PC-9 (cell line): Measurements from ENCODE around the gene TRMT13. TPM values are rescaled to one million over a fixed set of nuclear protein-coding genes. Genes with fewer than 3 reads are reported as not detected.

Source experiments
- BruUV-seq: library from RNA; stranded (reverse); fragments of 400-500 nt; replicated peaks from 2 replicates; lab custom pipeline; 2021; lab: Mats Ljungman, UMichigan
- CTCF ChIA-PET: fragments of 300-600 bp; sonication (Branson Sonifier 250); formaldehyde crosslinking; loops from one replicate; lab custom pipeline; 2022; ENCODE audit warnings: antibody characterized with exemption; lab: Charles Lee
- POLR2A ChIA-PET: fragments of 300-600 bp; sonication (Branson Sonifier 250); formaldehyde crosslinking; loops from one replicate; lab custom pipeline; 2022; ENCODE audit warnings: antibody characterized with exemption; ENCODE audit not compliant: unreplicated experiment; lab: Charles Lee
- DNase-seq, 2 experiments: peaks; one replicate each; pipeline versions ENCODE4 v3.0.0 to v3.0.0-alpha.2; 2015 to 2022; ENCODE audit warnings: mixed read lengths in 1 of 2
- H2AFZ ChIP-seq: fragments of 200-600 bp; sonication (generic); 2 replicates; pipeline ENCODE4 v1.8.1; 2017; ENCODE audit warnings: antibody characterized with exemption
- H3F3A ChIP-seq: fragments of 200-600 bp; sonication (generic); 2 replicates; pipeline ENCODE4 v1.8.1; 2017; ENCODE audit warnings: antibody characterized with exemption, mild to moderate bottlenecking, low read depth; ENCODE audit not compliant: insufficient read depth
- H3K27ac ChIP-seq: fragments of 200-600 bp; sonication (generic); 2 replicates; pipeline ENCODE4 v1.6.1; 2016; ENCODE audit warnings: mixed run types
- H3K27me3 ChIP-seq: fragments of 200-600 bp; sonication (generic); 2 replicates; pipeline ENCODE4 v1.6.1; 2016; ENCODE audit warnings: low read depth, mixed run types; ENCODE audit not compliant: insufficient read depth
- H3K36me3 ChIP-seq: fragments of 200-600 bp; sonication (generic); 2 replicates; pipeline ENCODE4 v1.6.1; 2016; ENCODE audit warnings: low read depth, mixed run types
- H3K4me1 ChIP-seq: fragments of 200-600 bp; sonication (generic); replicated peaks from 2 replicates; pipeline ENCODE4 v1.6.1; 2016; ENCODE audit warnings: mixed run types; ENCODE audit not compliant: insufficient read depth
- H3K4me2 ChIP-seq: fragments of 200-600 bp; sonication (generic); 2 replicates; pipeline ENCODE4 v1.6.1; 2017; ENCODE audit warnings: mixed run types
- H3K4me3 ChIP-seq: fragments of 200-600 bp; sonication (generic); 2 replicates; pipeline ENCODE4 v1.6.1; 2016; ENCODE audit warnings: mixed run types
- H3K79me2 ChIP-seq: fragments of 200-600 bp; sonication (generic); 2 replicates; pipeline ENCODE4 v1.6.1; 2017; ENCODE audit warnings: low read depth, mixed run types
- H3K9me2 ChIP-seq: fragments of 200-600 bp; sonication (generic); 2 replicates; pipeline ENCODE4 v1.8.1; 2017; ENCODE audit warnings: mild to moderate bottlenecking; ENCODE audit not compliant: insufficient read depth
- H3K9me3 ChIP-seq: fragments of 200-600 bp; sonication (generic); 2 replicates; pipeline ENCODE4 v1.8.1; 2016; ENCODE audit warnings: low read depth; ENCODE audit not compliant: insufficient read depth
- H4K20me1 ChIP-seq: fragments of 200-600 bp; sonication (generic); 2 replicates; pipeline ENCODE4 v1.8.1; 2017; ENCODE audit not compliant: insufficient read depth
- EZH2 ChIP-seq: fragments of 200-600 bp; sonication (generic); IDR thresholded peaks from 2 replicates; pipeline ENCODE4 v1.8.0; 2017; ENCODE audit warnings: antibody characterized with exemption, low read depth
- intact Hi-C: fragments of 100-400 bp; cut with micrococcal nuclease; formaldehyde crosslinking; loops from one replicate; pipeline ENCODE4 v1.10.0; 2022; ENCODE audit not compliant: unreplicated experiment
- total RNA-seq: library from RNA; stranded (reverse); gene quantifications from 2 replicates; pipeline ENCODE4 v1.2.3, GENCODE V29; 2021
- TF ChIP-seq, protein P1 (sequence below): fragments of 200-600 bp; sonication (generic); conservative IDR thresholded peaks from 2 replicates; pipeline ENCODE4 v1.6.1; 2017; ENCODE audit warnings: mixed run types, antibody characterized with exemption, mild to moderate bottlenecking, moderate library complexity

The TRMT13 gene
- total RNA-seq, 1 experiment from 2014 or later: 14.2 TPM

DNA sequence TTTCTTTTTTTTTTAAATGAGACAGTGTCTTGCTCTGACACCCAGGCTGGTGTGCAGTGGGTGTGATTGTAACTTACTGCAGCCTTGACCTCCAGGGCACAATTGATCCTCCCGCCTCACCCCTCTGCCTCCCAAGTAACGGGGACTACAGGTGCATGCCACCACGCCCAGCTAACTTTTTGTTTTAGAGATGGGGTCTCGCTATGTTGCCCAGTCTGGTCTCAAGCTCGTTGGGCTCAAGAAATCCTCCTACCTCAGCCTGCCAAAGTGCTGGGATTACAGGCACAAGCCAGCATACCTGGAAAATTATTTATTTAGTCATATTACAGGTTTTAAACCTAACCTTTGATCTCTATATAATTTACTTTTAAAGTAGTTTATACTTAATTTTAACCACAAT is 31.7 kb downstream of the TRMT13 start:
- Histone ChIP-seq H3K36me3 (no peaks in the 10 kb centered on the region), H3K27ac (no peak overlapping the region), H3K4me2 (no peak overlapping the region), H3K4me3 (no peak overlapping the region), H3K27me3 (no peaks in the 10 kb centered on the region), H3K4me1 (no peaks in the 10 kb centered on the region), H2AFZ (no peak overlapping the region), H3K9me2 (no peaks in the 10 kb centered on the region), H3F3A (no peaks in the 10 kb centered on the region), H4K20me1 (no peaks in the 10 kb centered on the region), H3K79me2 (no peaks in the 10 kb centered on the region), H3K9me3 (no peaks in the 10 kb centered on the region)
- TF ChIP-seq, protein P1, sequence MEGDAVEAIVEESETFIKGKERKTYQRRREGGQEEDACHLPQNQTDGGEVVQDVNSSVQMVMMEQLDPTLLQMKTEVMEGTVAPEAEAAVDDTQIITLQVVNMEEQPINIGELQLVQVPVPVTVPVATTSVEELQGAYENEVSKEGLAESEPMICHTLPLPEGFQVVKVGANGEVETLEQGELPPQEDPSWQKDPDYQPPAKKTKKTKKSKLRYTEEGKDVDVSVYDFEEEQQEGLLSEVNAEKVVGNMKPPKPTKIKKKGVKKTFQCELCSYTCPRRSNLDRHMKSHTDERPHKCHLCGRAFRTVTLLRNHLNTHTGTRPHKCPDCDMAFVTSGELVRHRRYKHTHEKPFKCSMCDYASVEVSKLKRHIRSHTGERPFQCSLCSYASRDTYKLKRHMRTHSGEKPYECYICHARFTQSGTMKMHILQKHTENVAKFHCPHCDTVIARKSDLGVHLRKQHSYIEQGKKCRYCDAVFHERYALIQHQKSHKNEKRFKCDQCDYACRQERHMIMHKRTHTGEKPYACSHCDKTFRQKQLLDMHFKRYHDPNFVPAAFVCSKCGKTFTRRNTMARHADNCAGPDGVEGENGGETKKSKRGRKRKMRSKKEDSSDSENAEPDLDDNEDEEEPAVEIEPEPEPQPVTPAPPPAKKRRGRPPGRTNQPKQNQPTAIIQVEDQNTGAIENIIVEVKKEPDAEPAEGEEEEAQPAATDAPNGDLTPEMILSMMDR: no peak
- no peak for TF ChIP-seq EZH2
- no TSS peak for BruUV-seq
- intact Hi-C loops: no loop called here
- ChIA-PET CTCF (no interaction called here), POLR2A (no interaction called here)
- no peak for DNase-seq

DNA sequence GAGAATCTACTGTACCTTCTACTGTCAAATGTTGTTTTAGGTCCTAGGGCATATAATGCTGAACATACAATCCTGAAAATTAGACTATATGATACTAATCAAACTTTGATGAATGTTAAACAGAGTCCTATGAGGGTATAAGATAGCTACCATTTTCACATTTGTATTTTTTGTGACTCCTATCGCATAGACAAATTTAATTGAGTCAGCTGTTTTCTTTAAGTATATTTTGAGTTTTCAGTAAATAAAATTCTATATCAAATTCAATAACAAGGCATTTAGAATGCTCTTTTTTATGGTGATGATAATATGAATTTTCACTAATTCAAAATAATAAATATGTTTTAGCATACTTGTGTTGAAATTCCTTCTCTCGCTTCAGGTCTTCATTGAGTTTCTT is 35.1 kb downstream of the TRMT13 start:
- no peaks in the 10 kb centered on the region for H3K9me2 ChIP-seq
- H3K36me3 ChIP-seq: no peaks in the 10 kb centered on the region
- peak in 1 of 2 experiments; percentile 31 for DNase-seq
- POLR2A ChIA-PET: no interaction called here
- H3K79me2 ChIP-seq: no peaks in the 10 kb centered on the region
- H3K4me1 ChIP-seq: no peaks in the 10 kb centered on the region
- no peaks in the 10 kb centered on the region for H3K27me3 ChIP-seq
- H3K27ac ChIP-seq: no peak overlapping the region
- intact Hi-C loops: no loop called here
- CTCF ChIA-PET: no interaction called here
- TF ChIP-seq, protein P1: no peak
- no peak for TF ChIP-seq EZH2
- no peaks in the 10 kb centered on the region for H3F3A ChIP-seq
- no peaks in the 10 kb centered on the region for H4K20me1 ChIP-seq
- no peaks in the 10 kb centered on the region for H3K9me3 ChIP-seq
- BruUV-seq: no TSS peak
- H2AFZ ChIP-seq: no peak overlapping the region
- no peak overlapping the region for H3K4me3 ChIP-seq
- no peak overlapping the region for H3K4me2 ChIP-seq

DNA sequence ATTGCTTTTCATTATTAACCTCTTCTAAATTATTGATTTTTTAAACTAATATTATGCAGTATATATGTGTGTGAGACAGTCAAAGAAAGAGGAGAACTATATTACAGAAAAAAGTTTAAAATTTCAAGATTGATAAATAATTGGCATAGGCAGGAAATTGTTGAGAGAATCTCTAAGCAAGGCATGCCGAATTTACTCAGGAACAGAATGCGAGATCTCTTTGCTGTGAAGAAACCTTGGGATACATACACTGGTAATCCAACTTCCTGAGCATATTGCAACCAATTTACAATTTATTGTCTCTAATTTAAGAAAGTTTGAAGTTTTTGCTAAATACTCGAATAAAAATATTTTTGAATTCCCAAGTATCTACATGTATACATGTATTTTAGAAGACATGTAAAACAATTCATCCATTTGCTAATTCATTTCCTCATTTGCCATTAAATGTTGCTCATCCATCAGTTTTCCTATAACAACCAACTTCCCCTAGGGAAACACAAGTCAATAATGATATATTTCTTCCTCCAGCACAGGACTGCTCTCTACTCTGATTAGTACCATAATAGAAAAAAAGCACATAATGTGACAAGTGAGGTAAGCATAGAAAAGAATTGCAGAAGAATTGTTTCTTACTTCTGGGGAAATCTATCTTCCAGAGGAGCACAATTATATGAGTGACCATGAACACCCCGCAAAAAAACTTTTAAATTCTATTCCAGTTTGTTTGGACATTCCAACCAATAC is 44.5 kb downstream of the TRMT13 start:
- Histone ChIP-seq H3K9me3 (no peaks in the 10 kb centered on the region), H3F3A (no peaks in the 10 kb centered on the region), H3K27me3 (no peaks in the 10 kb centered on the region), H3K9me2 (0 out of 2 replicates have a peak, but pooled peaks cover 3% of the 10 kb centered on the region), H3K27ac (no peak overlapping the region), H4K20me1 (no peaks in the 10 kb centered on the region), H3K4me1 (no peaks in the 10 kb centered on the region), H3K79me2 (no peaks in the 10 kb centered on the region), H3K36me3 (no peaks in the 10 kb centered on the region), H3K4me3 (no peak overlapping the region), H2AFZ (no peak overlapping the region), H3K4me2 (no peak overlapping the region)
- TF ChIP-seq, protein P1: no peak
- no peak for TF ChIP-seq EZH2
- no peak for DNase-seq
- ChIA-PET POLR2A (no interaction called here), CTCF (no interaction called here)
- BruUV-seq: no TSS peak
- intact Hi-C loops: no loop called here
